Fibroblast of lung (primary cell): ENCODE data around the gene LDLRAD4. TPM values are rescaled to one million over a fixed set of nuclear protein-coding genes. Genes with fewer than 3 reads are reported as not detected.

Source experiments
- DNase-seq, 2 donors: peaks; one replicate each; pipeline versions ENCODE4 v3.0.0 to v3.0.0-alpha.2; 2010; ENCODE audit warnings: low read depth in 2 of 2
- H2AFZ ChIP-seq: 2 replicates; pipeline ENCODE4 v1.5.1; 2012; ENCODE audit warnings: low read length, control low read depth, inconsistent platforms
- H3K27ac ChIP-seq: 2 replicates; pipeline ENCODE4 v1.5.1; 2011; ENCODE audit warnings: low read length, control low read depth; ENCODE audit not compliant: insufficient read depth
- H3K27me3 ChIP-seq: 2 replicates; pipeline ENCODE4 v1.5.1; 2011; ENCODE audit warnings: mild to moderate bottlenecking, low read length; ENCODE audit not compliant: control insufficient read depth, insufficient read depth
- H3K36me3 ChIP-seq: 2 replicates; pipeline ENCODE4 v1.5.1; 2011; ENCODE audit warnings: low read length; ENCODE audit not compliant: control insufficient read depth, insufficient read depth
- H3K4me1 ChIP-seq: 2 replicates; pipeline ENCODE4 v1.5.1; 2011; ENCODE audit warnings: low read length; ENCODE audit not compliant: control insufficient read depth, insufficient read depth; ENCODE audit errors: extremely low read depth
- H3K4me2 ChIP-seq: 2 replicates; pipeline ENCODE4 v1.5.1; 2011; ENCODE audit warnings: low read length, control low read depth; ENCODE audit not compliant: insufficient read depth; ENCODE audit errors: extremely low read depth
- H3K4me3 ChIP-seq, 4 experiments: fragments of 200-600 bp in 1 of 4; sonication (generic) in 1 of 4; replicated peaks in 1 of 4; 2 replicates each; pipeline ENCODE4 v1.5.1; 2011 to 2016; ENCODE audit warnings: low read length in 4 of 4, low read depth in 3 of 4, mild to moderate bottlenecking in 3 of 4, control low read depth in 2 of 4, inconsistent platforms in 1 of 4, mixed read lengths in 1 of 4; ENCODE audit not compliant: insufficient read depth in 1 of 4; ENCODE audit errors: control extremely low read depth in 1 of 4
- H3K79me2 ChIP-seq: 2 replicates; pipeline ENCODE4 v1.5.1; 2012; ENCODE audit warnings: mild to moderate bottlenecking, low read length, inconsistent platforms; ENCODE audit not compliant: control insufficient read depth, insufficient read depth
- H3K9ac ChIP-seq: 2 replicates; pipeline ENCODE4 v1.5.1; 2011; ENCODE audit warnings: mild to moderate bottlenecking, low read length, control low read depth; ENCODE audit not compliant: insufficient read depth
- H3K9me3 ChIP-seq: 2 replicates; pipeline ENCODE4 v1.5.1; 2012; ENCODE audit warnings: low read depth, low read length; ENCODE audit not compliant: control insufficient read depth, insufficient read depth
- H4K20me1 ChIP-seq: 2 replicates; pipeline ENCODE4 v1.5.1; 2011; ENCODE audit warnings: low read length; ENCODE audit not compliant: control insufficient read depth, insufficient read depth; ENCODE audit errors: extremely low read depth
- EZH2 ChIP-seq: IDR thresholded peaks from 2 replicates; pipeline ENCODE4 v1.5.1; 2012; ENCODE audit warnings: low read length, control low read depth, mild to moderate bottlenecking; ENCODE audit errors: missing control alignments
- polyA plus RNA-seq, 2 donors: library from polyadenylated mRNA; depleted of rRNA in 1 of 2; stranded (reverse) in 1 of 2; unstranded in 1 of 2; fragments of >200 nt; gene quantifications; 2 replicates each; pipeline ENCODE4 v1.2.1, GENCODE V29; 2011 to 2012; ENCODE audit warnings: missing spikeins in 1 of 2
- total RNA-seq: library from RNA; depleted of rRNA; stranded (reverse); fragments of >200 nt; gene quantifications from 2 replicates; pipeline ENCODE4 v1.2.1, GENCODE V29; 2014
- TF ChIP-seq, protein P1 (sequence below), 2 donors: IDR thresholded peaks in 1 of 2; conservative IDR thresholded peaks in 1 of 2; 1 replicate in 1 of 2; 2 replicates in 1 of 2; pipeline ENCODE4 v1.5.1; 2011 to 2012; ENCODE audit warnings: low read length in 2 of 2, control low read depth in 1 of 2, inconsistent platforms in 1 of 2, low read depth in 1 of 2, mild to moderate bottlenecking in 1 of 2

The LDLRAD4 gene
- total and polyA plus RNA-seq, 2 donors (not counting 1 experiment from before 2014, with no cell fraction given) = not detected

DNA sequence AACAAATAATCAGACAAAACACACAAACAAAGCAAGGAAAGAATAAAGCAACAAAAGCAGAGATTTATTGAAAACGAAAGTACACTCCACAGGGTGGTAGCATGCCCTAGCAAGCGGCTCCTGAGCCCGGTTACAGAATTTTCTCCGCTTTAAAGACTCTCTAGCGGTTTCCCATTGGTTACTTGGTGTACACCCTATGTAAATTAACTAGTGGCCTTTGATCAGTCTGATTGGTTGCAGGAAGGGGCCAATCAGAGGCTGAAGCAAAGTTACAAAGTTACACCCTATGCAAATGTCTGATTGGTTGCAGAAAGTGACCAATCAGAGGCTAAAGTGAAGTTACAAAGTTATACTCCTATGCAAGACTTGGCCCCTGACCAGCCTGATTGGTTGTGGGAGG, 242.9 kb downstream of the LDLRAD4 start:
- Histone ChIP-seq H3K79me2 (no peaks in the 10 kb centered on the region), H3K36me3 (no peaks in the 10 kb centered on the region), H3K4me3 (no peak overlapping the region), H3K27ac (no peak overlapping the region), H3K27me3 (no peaks in the 10 kb centered on the region), H3K4me2 (no peak overlapping the region), H4K20me1 (no peaks in the 10 kb centered on the region), H3K9me3 (no peaks in the 10 kb centered on the region), H3K9ac (no peak overlapping the region), H2AFZ (no peak overlapping the region), H3K4me1 (no peaks in the 10 kb centered on the region)
- DNase-seq = no peak
- TF ChIP-seq EZH2 = no peak

- Histone ChIP-seq H3K4me1 (no peaks in the 10 kb centered on the region), H3K27ac (no peak overlapping the region), H2AFZ (no peak overlapping the region), H4K20me1 (no peaks in the 10 kb centered on the region), H3K4me2 (no peak overlapping the region), H3K27me3 (no peaks in the 10 kb centered on the region), H3K9me3 (no peaks in the 10 kb centered on the region), H3K79me2 (no peaks in the 10 kb centered on the region), H3K9ac (no peak overlapping the region), H3K4me3 (no peak overlapping the region), H3K36me3 (no peaks in the 10 kb centered on the region)
- no peak for TF ChIP-seq EZH2
- TF ChIP-seq, protein P1, sequence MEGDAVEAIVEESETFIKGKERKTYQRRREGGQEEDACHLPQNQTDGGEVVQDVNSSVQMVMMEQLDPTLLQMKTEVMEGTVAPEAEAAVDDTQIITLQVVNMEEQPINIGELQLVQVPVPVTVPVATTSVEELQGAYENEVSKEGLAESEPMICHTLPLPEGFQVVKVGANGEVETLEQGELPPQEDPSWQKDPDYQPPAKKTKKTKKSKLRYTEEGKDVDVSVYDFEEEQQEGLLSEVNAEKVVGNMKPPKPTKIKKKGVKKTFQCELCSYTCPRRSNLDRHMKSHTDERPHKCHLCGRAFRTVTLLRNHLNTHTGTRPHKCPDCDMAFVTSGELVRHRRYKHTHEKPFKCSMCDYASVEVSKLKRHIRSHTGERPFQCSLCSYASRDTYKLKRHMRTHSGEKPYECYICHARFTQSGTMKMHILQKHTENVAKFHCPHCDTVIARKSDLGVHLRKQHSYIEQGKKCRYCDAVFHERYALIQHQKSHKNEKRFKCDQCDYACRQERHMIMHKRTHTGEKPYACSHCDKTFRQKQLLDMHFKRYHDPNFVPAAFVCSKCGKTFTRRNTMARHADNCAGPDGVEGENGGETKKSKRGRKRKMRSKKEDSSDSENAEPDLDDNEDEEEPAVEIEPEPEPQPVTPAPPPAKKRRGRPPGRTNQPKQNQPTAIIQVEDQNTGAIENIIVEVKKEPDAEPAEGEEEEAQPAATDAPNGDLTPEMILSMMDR (conservative IDR thresholded peaks at IDR 0.05 in 1 of 2, IDR thresholded peaks at IDR 0.05 in 1 of 2; ENCODE audit: low read depth in 1 of 2, low read length in 2 of 2) = no peak
- DNase-seq = no peak
Measured at GRCh38 chr18:13461936-13462335, 243.4 kb downstream of the LDLRAD4 start.

DNA sequence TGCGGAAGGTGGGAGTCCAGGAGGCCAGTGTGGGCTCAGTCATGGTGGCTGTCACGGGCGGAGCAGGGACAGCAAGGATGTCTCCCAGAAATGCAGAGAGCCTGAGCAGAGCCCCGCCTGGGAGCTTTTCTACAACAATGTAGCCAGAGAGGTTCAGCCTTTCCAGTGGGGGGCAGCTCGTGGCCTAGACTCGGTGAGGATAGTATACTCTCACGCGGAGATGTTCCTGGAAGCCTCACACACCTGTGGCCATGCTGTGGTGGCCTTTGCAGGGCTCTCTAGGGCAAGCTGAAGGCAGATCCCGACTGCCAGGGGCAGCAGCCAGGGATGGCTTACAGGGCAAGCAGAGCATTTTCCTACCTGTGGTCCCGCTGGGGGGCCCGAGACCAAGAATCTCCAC, 244.1 kb downstream of the LDLRAD4 start:
- H3K4me3 ChIP-seq = no peak overlapping the region
- no peaks in the 10 kb centered on the region for H3K4me1 ChIP-seq
- H4K20me1 ChIP-seq = no peaks in the 10 kb centered on the region
- TF ChIP-seq EZH2 = no peak
- TF ChIP-seq, protein P1 (conservative IDR thresholded peaks at IDR 0.05 in 1 of 2, IDR thresholded peaks at IDR 0.05 in 1 of 2; ENCODE audit: low read depth in 1 of 2, low read length in 2 of 2) = no peak
- H3K9ac ChIP-seq = no peak overlapping the region
- no peak overlapping the region for H3K4me2 ChIP-seq
- no peak overlapping the region for H3K27ac ChIP-seq
- DNase-seq = no peak
- no peaks in the 10 kb centered on the region for H3K79me2 ChIP-seq
- H2AFZ ChIP-seq = no peak overlapping the region
- H3K27me3 ChIP-seq = no peaks in the 10 kb centered on the region
- no peaks in the 10 kb centered on the region for H3K9me3 ChIP-seq
- H3K36me3 ChIP-seq = no peaks in the 10 kb centered on the region
